Ovary (tissue), 3 donors: ENCODE data around the gene MED13.

Experiments used
- CTCF ChIP-seq, 3 donors: fragments of 450-650 bp in 2 of 3; fragments of 200-600 bp in 1 of 3; IDR thresholded peaks; one replicate each; pipeline versions ENCODE4 v1.5.1 to v1.8.0; 2016 to 2022; ENCODE audit warnings: antibody characterized with exemption in 3 of 3, mild to moderate bottlenecking in 1 of 3
- EP300 ChIP-seq: sonication (generic); formaldehyde crosslinking; IDR thresholded peaks from one replicate; pipeline ENCODE4 v1.6.1; 2017; ENCODE audit warnings: antibody characterized with exemption
- POLR2A ChIP-seq: fragments of 450-650 bp; IDR thresholded peaks from one replicate; pipeline ENCODE4 v1.6.1; 2017; ENCODE audit warnings: antibody characterized with exemption, mild to moderate bottlenecking, moderate library complexity
- donor health status: DM: no; HTN: no; CAD: no.

GRCh38 chr17:61967729-61968128 is 97.3 kb downstream of the MED13 start:
- TF ChIP-seq CTCF (IDR thresholded peaks at IDR 0.05), result no peak
- no peak for TF ChIP-seq POLR2A
- no peak for TF ChIP-seq EP300
